ENCODE results near the gene SMDT1. TPM values are rescaled to one million over a fixed set of nuclear protein-coding genes. Genes with fewer than 3 reads are reported as not detected.

Gene SMDT1
- total and polyA plus RNA-seq, 9 of the 15 experiments (the other 6 are each of a cell fraction or from before 2014, with no cell fraction given): 7.9 to 65.2 (median 14.3) TPM

DNA sequence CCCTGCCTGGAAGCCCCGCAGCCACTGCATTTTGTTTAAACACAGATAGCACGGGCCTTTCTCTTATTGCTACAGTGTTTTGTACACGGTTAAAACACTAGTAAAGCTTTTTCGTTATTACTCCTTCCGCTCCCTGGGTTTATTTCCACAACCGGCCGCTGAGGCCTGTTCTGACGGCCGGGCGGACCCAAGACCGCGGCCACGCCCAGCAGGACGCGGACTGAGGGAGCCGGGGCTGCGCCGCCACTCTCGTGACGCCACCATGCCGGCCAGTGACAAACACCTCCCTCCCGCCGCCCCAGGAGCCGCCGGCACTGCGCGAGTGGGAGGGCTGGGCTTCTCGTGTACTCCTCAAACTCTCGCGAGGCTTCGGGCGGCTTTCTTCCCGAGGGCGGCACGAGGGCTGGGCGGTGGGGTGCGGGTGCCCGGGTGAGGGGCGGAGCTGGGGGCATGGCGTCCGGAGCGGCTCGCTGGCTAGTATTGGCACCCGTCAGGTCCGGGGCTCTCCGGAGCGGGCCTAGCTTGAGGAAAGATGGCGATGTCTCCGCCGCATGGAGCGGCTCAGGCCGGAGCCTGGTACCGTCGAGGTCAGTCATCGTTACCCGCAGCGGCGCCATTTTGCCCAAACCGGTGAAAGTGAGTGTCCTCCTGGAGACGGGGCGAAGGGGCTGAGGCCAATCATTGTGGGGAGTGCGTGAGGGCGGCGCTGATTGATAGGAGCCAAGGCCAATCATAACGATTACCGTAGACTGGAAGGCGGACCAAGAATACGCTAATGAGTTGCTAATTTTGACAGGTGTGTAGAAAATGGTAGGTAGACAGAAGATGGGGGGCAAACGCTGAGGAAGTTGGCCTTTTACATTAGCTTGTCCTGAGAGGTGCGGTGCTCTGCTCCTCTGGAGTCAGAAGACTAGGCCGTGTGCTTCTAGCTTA lies at the start of gene SMDT1 (continued):
- TF ChIP-seq, protein P1, sequence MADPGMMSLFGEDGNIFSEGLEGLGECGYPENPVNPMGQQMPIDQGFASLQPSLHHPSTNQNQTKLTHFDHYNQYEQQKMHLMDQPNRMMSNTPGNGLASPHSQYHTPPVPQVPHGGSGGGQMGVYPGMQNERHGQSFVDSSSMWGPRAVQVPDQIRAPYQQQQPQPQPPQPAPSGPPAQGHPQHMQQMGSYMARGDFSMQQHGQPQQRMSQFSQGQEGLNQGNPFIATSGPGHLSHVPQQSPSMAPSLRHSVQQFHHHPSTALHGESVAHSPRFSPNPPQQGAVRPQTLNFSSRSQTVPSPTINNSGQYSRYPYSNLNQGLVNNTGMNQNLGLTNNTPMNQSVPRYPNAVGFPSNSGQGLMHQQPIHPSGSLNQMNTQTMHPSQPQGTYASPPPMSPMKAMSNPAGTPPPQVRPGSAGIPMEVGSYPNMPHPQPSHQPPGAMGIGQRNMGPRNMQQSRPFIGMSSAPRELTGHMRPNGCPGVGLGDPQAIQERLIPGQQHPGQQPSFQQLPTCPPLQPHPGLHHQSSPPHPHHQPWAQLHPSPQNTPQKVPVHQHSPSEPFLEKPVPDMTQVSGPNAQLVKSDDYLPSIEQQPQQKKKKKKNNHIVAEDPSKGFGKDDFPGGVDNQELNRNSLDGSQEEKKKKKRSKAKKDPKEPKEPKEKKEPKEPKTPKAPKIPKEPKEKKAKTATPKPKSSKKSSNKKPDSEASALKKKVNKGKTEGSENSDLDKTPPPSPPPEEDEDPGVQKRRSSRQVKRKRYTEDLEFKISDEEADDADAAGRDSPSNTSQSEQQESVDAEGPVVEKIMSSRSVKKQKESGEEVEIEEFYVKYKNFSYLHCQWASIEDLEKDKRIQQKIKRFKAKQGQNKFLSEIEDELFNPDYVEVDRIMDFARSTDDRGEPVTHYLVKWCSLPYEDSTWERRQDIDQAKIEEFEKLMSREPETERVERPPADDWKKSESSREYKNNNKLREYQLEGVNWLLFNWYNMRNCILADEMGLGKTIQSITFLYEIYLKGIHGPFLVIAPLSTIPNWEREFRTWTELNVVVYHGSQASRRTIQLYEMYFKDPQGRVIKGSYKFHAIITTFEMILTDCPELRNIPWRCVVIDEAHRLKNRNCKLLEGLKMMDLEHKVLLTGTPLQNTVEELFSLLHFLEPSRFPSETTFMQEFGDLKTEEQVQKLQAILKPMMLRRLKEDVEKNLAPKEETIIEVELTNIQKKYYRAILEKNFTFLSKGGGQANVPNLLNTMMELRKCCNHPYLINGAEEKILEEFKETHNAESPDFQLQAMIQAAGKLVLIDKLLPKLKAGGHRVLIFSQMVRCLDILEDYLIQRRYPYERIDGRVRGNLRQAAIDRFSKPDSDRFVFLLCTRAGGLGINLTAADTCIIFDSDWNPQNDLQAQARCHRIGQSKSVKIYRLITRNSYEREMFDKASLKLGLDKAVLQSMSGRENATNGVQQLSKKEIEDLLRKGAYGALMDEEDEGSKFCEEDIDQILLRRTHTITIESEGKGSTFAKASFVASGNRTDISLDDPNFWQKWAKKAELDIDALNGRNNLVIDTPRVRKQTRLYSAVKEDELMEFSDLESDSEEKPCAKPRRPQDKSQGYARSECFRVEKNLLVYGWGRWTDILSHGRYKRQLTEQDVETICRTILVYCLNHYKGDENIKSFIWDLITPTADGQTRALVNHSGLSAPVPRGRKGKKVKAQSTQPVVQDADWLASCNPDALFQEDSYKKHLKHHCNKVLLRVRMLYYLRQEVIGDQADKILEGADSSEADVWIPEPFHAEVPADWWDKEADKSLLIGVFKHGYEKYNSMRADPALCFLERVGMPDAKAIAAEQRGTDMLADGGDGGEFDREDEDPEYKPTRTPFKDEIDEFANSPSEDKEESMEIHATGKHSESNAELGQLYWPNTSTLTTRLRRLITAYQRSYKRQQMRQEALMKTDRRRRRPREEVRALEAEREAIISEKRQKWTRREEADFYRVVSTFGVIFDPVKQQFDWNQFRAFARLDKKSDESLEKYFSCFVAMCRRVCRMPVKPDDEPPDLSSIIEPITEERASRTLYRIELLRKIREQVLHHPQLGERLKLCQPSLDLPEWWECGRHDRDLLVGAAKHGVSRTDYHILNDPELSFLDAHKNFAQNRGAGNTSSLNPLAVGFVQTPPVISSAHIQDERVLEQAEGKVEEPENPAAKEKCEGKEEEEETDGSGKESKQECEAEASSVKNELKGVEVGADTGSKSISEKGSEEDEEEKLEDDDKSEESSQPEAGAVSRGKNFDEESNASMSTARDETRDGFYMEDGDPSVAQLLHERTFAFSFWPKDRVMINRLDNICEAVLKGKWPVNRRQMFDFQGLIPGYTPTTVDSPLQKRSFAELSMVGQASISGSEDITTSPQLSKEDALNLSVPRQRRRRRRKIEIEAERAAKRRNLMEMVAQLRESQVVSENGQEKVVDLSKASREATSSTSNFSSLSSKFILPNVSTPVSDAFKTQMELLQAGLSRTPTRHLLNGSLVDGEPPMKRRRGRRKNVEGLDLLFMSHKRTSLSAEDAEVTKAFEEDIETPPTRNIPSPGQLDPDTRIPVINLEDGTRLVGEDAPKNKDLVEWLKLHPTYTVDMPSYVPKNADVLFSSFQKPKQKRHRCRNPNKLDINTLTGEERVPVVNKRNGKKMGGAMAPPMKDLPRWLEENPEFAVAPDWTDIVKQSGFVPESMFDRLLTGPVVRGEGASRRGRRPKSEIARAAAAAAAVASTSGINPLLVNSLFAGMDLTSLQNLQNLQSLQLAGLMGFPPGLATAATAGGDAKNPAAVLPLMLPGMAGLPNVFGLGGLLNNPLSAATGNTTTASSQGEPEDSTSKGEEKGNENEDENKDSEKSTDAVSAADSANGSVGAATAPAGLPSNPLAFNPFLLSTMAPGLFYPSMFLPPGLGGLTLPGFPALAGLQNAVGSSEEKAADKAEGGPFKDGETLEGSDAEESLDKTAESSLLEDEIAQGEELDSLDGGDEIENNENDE (IDR thresholded peaks at IDR 0.05; ENCODE audit: low read depth, low read length): no peak
- no peak for TF ChIP-seq SMC3 (conservative IDR thresholded peaks at IDR 0.05; ENCODE audit: insufficient read depth, low read depth, low read length)
- TF ChIP-seq, protein P2, sequence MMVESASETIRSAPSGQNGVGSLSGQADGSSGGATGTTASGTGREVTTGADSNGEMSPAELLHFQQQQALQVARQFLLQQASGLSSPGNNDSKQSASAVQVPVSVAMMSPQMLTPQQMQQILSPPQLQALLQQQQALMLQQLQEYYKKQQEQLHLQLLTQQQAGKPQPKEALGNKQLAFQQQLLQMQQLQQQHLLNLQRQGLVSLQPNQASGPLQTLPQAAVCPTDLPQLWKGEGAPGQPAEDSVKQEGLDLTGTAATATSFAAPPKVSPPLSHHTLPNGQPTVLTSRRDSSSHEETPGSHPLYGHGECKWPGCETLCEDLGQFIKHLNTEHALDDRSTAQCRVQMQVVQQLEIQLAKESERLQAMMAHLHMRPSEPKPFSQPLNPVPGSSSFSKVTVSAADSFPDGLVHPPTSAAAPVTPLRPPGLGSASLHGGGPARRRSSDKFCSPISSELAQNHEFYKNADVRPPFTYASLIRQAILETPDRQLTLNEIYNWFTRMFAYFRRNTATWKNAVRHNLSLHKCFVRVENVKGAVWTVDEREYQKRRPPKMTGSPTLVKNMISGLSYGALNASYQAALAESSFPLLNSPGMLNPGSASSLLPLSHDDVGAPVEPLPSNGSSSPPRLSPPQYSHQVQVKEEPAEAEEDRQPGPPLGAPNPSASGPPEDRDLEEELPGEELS (CRISPR knock-in tag; IDR thresholded peaks at IDR 0.05; ENCODE audit: borderline replicate concordance): 0 out of 2 replicates have a peak, but pooled peaks have one; percentile 27
- peak; percentile 82 for TF ChIP-seq PHF8 (IDR thresholded peaks at IDR 0.05; ENCODE audit: borderline replicate concordance, low read length)
- no peak for TF ChIP-seq KAT8 (IDR thresholded peaks at IDR 0.05; ENCODE audit: low read depth)
- TF ChIP-seq, protein P3, sequence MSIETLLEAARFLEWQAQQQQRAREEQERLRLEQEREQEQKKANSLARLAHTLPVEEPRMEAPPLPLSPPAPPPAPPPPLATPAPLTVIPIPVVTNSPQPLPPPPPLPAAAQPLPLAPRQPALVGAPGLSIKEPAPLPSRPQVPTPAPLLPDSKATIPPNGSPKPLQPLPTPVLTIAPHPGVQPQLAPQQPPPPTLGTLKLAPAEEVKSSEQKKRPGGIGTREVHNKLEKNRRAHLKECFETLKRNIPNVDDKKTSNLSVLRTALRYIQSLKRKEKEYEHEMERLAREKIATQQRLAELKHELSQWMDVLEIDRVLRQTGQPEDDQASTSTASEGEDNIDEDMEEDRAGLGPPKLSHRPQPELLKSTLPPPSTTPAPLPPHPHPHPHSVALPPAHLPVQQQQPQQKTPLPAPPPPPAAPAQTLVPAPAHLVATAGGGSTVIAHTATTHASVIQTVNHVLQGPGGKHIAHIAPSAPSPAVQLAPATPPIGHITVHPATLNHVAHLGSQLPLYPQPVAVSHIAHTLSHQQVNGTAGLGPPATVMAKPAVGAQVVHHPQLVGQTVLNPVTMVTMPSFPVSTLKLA (conservative IDR thresholded peaks at IDR 0.05): peak; percentile 81 to 87
- no peak for TF ChIP-seq ZNF217 (CRISPR knock-in tag; IDR thresholded peaks at IDR 0.05)
- TF ChIP-seq HOXB6 (CRISPR knock-in tag; IDR thresholded peaks at IDR 0.05; ENCODE audit: borderline replicate concordance): no peak
- TF ChIP-seq KAT7 (CRISPR knock-in tag; IDR thresholded peaks at IDR 0.05; ENCODE audit: borderline replicate concordance): no peak
- peak in 1 of 2 experiments; percentile 72; a peak in 1 of 4 replicates for TF ChIP-seq TEAD1 (CRISPR knock-in tag; IDR thresholded peaks at IDR 0.05)

Measured in K562 (cell line).